Measurements from ENCODE around the gene KEAP1. TPM values are rescaled to one million over a fixed set of nuclear protein-coding genes. Genes with fewer than 3 reads are reported as not detected.

The KEAP1 gene
- total and polyA plus RNA-seq, 9 of the 15 experiments (the other 6 are each of a cell fraction or from before 2014, with no cell fraction given) = 2.1 to 95.6 (median 64.3) TPM

DNA sequence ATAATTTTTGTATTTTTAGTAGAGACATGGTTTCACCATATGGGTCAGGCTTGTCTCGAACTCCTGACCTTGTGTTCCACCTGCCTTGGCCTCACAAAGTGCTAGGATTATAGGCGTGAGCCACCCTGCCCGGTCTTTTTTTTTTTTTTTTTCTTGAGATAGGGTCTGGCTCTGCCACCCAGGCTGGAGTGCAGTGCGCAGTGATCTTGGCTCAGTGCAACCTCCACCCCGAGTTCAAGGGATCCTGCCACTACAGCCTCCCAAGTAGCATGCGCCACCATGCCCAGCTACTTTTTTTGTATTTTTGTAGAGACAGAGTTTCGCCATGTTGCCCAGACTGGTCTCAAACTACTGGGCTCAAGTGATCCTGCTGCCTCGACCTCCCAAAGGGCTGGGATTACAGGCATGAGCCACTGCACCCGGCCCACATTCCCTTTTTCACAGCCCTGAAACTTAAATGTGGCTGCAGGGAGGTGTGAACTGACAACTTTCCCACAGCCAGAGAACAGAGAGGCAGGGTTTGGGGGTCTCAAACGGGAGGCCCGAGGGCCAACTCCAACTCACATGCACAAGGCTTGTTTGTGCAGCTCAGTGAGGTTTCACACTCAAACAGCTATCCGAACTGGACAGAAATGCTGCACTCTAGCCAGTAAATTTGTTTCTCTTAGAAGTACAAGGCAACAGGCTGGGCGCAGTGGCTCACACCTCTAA lies 18.5 kb upstream of the KEAP1 start (continued):
- TF ChIP-seq, protein P1, sequence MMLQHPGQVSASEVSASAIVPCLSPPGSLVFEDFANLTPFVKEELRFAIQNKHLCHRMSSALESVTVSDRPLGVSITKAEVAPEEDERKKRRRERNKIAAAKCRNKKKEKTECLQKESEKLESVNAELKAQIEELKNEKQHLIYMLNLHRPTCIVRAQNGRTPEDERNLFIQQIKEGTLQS (IDR thresholded peaks at IDR 0.05) = no peak
- TF ChIP-seq, protein P1 (CRISPR knock-in tag; conservative IDR thresholded peaks at IDR 0.05) = no peak
- TF ChIP-seq C11orf30 (IDR thresholded peaks at IDR 0.05; ENCODE audit: low read depth) (no peak), PCBP1 (IDR thresholded peaks at IDR 0.05; ENCODE audit: low read depth, low read length, poor library complexity, severe bottlenecking) (no peak), DPF2 (IDR thresholded peaks at IDR 0.05) (no peak), FOXM1 (IDR thresholded peaks at IDR 0.05; ENCODE audit: low read depth) (no peak), FOXM1 (CRISPR knock-in tag; IDR thresholded peaks at IDR 0.05; ENCODE audit: low read depth) (no peak)
- TF ChIP-seq, protein P2, sequence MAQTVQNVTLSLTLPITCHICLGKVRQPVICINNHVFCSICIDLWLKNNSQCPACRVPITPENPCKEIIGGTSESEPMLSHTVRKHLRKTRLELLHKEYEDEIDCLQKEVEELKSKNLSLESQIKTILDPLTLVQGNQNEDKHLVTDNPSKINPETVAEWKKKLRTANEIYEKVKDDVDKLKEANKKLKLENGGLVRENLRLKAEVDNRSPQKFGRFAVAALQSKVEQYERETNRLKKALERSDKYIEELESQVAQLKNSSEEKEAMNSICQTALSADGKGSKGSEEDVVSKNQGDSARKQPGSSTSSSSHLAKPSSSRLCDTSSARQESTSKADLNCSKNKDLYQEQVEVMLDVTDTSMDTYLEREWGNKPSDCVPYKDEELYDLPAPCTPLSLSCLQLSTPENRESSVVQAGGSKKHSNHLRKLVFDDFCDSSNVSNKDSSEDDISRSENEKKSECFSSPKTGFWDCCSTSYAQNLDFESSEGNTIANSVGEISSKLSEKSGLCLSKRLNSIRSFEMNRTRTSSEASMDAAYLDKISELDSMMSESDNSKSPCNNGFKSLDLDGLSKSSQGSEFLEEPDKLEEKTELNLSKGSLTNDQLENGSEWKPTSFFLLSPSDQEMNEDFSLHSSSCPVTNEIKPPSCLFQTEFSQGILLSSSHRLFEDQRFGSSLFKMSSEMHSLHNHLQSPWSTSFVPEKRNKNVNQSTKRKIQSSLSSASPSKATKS (CRISPR knock-in tag; IDR thresholded peaks at IDR 0.05) = no peak

Data from K562 (cell line).